H1 (cell line): ENCODE data around the gene TWIST2. TPM values are rescaled to one million over a fixed set of nuclear protein-coding genes. Genes with fewer than 3 reads are reported as not detected.

Experiments
- SP4 ChIP-seq: IDR thresholded peaks from 2 replicates; pipeline ENCODE4 v1.6.1; 2012; ENCODE audit warnings: low read length, inconsistent platforms
- polyA plus RNA-seq, 7 experiments: library from polyadenylated mRNA; depleted of rRNA in 3 of 7; stranded (reverse) in 5 of 7; unstranded in 2 of 7; fragments of >200 nt in 5 of 7; fragments of 200-250 nt in 2 of 7; gene quantifications; 1 replicate in 5 of 7; 2 replicates in 1 of 7; 4 replicates in 1 of 7; pipeline versions ENCODE4 v1.2.1 to v1.2.3, GENCODE V29; 2011 to 2013; ENCODE audit warnings: missing spikeins in 2 of 7, mixed read lengths in 2 of 7
- total RNA-seq: library from RNA; stranded (reverse); fragmentation: NEBNext Ultra II Directional; extraction: Animal tissue kit (Norgen Biotek cat#: 25700); gene quantifications from 2 replicates; pipeline ENCODE4 v1.2.1, GENCODE V29; 2021

The TWIST2 gene
- total and polyA plus RNA-seq, 2 of the 8 experiments (the other 6 are each of a cell fraction or from before 2014, with no cell fraction given) = 2.6 to 4.3 TPM

DNA sequence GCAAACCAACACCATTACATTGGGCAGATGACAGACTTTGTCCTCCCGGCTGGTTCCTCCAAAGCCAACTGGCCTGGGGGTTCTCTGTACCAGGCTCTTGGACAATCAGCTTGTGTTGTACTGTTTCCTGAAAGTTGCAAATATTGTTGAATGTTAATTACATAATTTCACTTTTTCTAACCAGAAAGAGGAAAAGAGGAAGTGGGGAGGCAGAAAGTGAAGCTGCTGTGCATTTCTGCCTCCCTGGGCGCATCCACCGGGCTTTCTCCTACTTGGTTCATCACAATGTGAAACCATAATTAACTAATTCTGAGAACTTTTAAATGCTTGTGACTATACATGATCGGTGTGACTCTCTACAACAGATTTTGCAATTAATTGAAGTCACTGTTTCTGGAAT is 10.1 kb downstream of the TWIST2 start (continued):
- no peak for TF ChIP-seq SP4
